ENCODE data around the gene GLIS2.

GLIS2 gene

DNA sequence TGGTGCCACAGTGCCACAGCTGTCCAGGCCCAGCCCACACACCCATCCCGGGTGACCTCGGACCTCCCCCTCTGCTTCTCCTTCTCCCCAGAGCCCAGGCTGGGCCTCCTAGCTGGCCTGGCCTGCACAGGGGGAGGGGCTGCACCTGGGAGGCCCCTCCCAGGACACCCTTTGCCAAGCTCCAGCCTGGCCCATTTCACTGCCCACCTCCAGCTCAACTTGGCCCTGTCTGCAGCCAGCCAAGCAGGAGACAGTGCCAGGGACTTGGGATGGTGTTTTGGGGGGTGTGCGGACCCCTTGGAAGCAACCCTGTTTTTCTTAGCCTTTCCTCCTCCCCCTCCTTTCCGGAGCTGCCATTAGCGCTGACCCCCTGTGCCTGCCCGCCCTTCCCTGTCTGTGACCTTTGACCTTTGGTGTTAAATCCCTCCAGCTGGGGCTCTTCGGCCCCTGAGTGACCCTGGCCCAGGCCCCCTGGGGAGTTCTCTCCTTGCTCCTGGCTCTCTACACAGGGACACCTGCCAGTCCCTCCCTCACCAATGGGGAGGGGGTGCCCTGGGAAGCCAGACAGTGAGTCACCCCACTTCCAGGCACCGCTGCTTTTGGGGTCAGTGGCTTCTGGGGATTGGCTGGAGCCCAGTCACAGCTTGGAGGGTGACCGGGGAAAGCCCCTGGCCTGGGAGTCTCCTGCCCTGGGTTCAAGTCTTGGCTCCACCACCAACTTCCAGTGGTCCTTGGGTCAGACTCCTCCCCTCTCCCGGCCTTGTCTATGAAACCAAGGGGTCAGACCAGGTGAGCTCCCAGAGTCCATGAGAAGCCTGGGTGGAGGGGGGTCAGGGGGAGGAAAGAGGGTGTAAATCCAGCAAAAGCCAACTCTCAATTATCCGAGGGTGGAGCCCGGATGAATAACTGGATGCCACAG lies 1.9 kb downstream of the GLIS2 start:
- peaks cover 24% of the 10 kb centered on the region for H3K27me3 ChIP-seq (ENCODE audit: insufficient read depth, poor library complexity, severe bottlenecking)
- no peak overlapping the region for H3K27ac ChIP-seq (replicated peaks)
- no peak for DNase-seq (ENCODE audit: low read depth in 1 of 2, low spot score in 1 of 2)
- TF ChIP-seq POLR2AphosphoS5 (IDR thresholded peaks at IDR 0.05; ENCODE audit: low read depth), result no peak
- TF ChIP-seq, protein P1, sequence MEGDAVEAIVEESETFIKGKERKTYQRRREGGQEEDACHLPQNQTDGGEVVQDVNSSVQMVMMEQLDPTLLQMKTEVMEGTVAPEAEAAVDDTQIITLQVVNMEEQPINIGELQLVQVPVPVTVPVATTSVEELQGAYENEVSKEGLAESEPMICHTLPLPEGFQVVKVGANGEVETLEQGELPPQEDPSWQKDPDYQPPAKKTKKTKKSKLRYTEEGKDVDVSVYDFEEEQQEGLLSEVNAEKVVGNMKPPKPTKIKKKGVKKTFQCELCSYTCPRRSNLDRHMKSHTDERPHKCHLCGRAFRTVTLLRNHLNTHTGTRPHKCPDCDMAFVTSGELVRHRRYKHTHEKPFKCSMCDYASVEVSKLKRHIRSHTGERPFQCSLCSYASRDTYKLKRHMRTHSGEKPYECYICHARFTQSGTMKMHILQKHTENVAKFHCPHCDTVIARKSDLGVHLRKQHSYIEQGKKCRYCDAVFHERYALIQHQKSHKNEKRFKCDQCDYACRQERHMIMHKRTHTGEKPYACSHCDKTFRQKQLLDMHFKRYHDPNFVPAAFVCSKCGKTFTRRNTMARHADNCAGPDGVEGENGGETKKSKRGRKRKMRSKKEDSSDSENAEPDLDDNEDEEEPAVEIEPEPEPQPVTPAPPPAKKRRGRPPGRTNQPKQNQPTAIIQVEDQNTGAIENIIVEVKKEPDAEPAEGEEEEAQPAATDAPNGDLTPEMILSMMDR (IDR thresholded peaks at IDR 0.05; ENCODE audit: insufficient read depth, low read length), result no peak
- TF ChIP-seq, protein P2, sequence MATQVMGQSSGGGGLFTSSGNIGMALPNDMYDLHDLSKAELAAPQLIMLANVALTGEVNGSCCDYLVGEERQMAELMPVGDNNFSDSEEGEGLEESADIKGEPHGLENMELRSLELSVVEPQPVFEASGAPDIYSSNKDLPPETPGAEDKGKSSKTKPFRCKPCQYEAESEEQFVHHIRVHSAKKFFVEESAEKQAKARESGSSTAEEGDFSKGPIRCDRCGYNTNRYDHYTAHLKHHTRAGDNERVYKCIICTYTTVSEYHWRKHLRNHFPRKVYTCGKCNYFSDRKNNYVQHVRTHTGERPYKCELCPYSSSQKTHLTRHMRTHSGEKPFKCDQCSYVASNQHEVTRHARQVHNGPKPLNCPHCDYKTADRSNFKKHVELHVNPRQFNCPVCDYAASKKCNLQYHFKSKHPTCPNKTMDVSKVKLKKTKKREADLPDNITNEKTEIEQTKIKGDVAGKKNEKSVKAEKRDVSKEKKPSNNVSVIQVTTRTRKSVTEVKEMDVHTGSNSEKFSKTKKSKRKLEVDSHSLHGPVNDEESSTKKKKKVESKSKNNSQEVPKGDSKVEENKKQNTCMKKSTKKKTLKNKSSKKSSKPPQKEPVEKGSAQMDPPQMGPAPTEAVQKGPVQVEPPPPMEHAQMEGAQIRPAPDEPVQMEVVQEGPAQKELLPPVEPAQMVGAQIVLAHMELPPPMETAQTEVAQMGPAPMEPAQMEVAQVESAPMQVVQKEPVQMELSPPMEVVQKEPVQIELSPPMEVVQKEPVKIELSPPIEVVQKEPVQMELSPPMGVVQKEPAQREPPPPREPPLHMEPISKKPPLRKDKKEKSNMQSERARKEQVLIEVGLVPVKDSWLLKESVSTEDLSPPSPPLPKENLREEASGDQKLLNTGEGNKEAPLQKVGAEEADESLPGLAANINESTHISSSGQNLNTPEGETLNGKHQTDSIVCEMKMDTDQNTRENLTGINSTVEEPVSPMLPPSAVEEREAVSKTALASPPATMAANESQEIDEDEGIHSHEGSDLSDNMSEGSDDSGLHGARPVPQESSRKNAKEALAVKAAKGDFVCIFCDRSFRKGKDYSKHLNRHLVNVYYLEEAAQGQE (IDR thresholded peaks at IDR 0.05; ENCODE audit: insufficient replicate concordance, low read depth), result no peak
- TF ChIP-seq SPI1 (IDR thresholded peaks at IDR 0.05; ENCODE audit: borderline replicate concordance, low read depth), result no peak
- no peak for TF ChIP-seq GABPA (IDR thresholded peaks at IDR 0.05; ENCODE audit: low read depth)
- no peak overlapping the region for H3K4me3 ChIP-seq (replicated peaks; ENCODE audit: insufficient read depth, low read length)

DNA sequence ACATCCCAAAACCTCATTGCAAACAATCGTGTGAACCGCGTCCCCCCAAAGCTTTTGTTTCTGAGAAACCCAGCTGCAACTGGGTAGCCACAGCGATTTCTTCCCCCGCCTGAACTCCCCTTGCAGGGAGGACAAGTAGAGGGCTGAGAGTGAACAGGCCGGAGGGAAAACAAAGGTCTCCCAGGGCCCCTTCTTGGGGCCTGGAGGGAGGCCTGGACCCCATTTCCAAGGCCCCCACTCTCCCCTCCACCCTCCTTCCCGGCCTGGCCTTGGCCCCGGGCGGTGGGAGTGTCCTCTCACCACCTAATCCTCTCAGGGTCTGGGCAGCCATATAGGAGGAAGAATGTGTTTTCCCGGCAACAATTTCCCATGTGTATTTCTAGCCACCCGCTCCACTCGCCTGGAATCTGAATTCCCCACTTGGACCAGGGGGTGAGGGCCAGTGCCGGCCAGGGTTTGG lies 2.6 kb downstream of the GLIS2 start:
- TF ChIP-seq GABPA (IDR thresholded peaks at IDR 0.05; ENCODE audit: low read depth) (no peak), POLR2AphosphoS5 (IDR thresholded peaks at IDR 0.05; ENCODE audit: low read depth) (no peak), SPI1 (IDR thresholded peaks at IDR 0.05; ENCODE audit: borderline replicate concordance, low read depth) (no peak)
- TF ChIP-seq, protein P2 (IDR thresholded peaks at IDR 0.05; ENCODE audit: insufficient replicate concordance, low read depth), result no peak
- TF ChIP-seq, protein P1 (IDR thresholded peaks at IDR 0.05; ENCODE audit: insufficient read depth, low read length), result no peak
- H3K27ac ChIP-seq (replicated peaks), result no peak overlapping the region

DNA sequence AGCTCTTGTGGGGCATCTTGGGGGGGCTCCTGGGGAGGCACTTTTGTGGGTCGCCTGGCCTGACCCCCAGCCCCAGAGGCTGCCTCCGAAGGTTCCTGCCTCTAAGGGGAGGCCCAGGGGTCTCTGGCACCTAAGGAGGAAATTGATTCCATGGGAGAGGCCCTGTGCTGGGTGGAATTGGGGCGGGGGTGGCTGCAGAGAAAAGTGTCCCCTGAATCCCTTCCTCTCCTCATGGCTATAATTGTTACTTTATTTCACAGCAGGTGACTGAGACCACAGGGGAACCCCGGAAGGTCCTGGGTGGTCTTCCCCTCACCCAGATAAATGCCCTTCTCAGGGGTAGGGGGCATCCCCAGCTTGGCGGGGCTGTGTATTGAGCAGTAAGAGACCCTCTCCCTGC lies 3.1 kb downstream of the GLIS2 start:
- TF ChIP-seq POLR2AphosphoS5 (IDR thresholded peaks at IDR 0.05; ENCODE audit: low read depth) (no peak), SPI1 (IDR thresholded peaks at IDR 0.05; ENCODE audit: borderline replicate concordance, low read depth) (no peak), GABPA (IDR thresholded peaks at IDR 0.05; ENCODE audit: low read depth) (no peak)
- TF ChIP-seq, protein P2 (IDR thresholded peaks at IDR 0.05; ENCODE audit: insufficient replicate concordance, low read depth), result no peak
- TF ChIP-seq, protein P1 (IDR thresholded peaks at IDR 0.05; ENCODE audit: insufficient read depth, low read length), result no peak
- H3K27ac ChIP-seq (replicated peaks), result no peak overlapping the region
- H3K4me3 ChIP-seq (replicated peaks; ENCODE audit: insufficient read depth, low read length), result no peak overlapping the region
- DNase-seq (ENCODE audit: low read depth in 1 of 2, low spot score in 1 of 2), result no peak
- peaks cover 22% of the 10 kb centered on the region for H3K27me3 ChIP-seq (ENCODE audit: insufficient read depth, poor library complexity, severe bottlenecking)

More for the DNA sequence above, 2.6 kb downstream of the GLIS2 start:
- Histone ChIP-seq H3K27me3 (ENCODE audit: insufficient read depth, poor library complexity, severe bottlenecking) (peaks cover 24% of the 10 kb centered on the region), H3K4me3 (replicated peaks; ENCODE audit: insufficient read depth, low read length) (no peak overlapping the region)
- DNase-seq (ENCODE audit: low read depth in 1 of 2, low spot score in 1 of 2), result no peak

All from HL-60 (cell line).